HG02852 (cell line): ENCODE data around the gene KCNMA1.

Source experiments
- ATAC-seq: cut with Tn5 transposase; IDR thresholded peaks from one replicate; pipeline ENCODE4 v1.9.1; 2021; ENCODE audit warnings: mild to moderate bottlenecking, moderate library complexity; ENCODE audit not compliant: unreplicated experiment

KCNMA1 gene

DNA sequence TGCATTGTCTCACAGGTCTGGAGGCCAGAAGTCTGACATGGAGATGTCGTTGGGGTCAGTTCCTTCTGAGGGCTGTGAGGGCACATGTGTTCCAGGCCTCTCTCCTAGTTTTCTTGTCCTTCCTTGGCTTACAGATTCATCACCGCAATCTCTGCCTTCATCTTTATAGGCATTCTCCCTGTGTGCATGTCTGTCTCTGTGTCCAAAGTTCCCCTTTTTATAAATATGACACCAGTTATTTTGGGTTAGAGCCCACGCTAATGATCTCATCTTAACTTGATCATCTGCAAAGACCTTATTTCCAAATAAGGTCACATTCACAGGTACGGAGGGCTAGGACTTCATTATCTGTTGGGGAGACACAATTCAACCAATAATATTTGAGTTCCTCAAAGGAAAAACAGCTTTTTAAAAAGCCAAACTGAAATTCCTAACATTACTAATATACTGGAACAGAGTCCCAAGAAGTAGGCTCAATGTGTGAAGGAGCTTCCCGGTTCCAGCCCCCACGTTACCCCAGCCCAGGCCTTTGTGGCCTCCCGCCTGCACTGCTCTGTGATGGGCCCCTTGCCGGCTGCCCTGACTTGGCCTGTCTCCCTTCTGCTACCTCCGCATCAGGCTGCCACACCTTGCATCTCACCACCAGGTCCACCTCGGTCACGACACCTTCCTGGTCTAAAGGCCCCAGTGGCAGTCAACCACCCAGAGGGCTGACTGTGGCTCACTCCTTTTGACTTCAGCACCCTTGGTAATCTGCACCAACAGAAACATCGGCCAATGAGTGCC is 142.7 kb downstream of the KCNMA1 start:
- no peak for ATAC-seq

DNA sequence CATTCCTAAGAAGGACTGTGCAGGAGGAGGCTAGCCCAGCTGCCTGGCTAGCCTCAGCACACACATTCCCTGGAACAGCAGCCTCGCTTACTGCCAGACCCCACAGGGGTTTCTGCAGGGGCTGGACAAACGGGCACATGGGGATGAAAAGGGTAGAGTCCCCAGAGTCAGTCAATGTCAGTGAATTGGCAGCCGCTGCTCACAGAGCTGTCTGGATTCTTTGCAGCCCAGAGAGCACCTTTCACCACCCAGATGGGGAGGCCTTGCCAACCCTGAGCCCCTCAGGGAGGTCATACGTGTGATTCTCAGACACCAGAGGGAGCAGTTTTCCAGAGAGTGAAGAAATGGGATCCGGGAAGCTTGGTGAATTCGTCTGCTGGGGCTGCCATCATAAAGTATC is 143.3 kb downstream of the KCNMA1 start:
- no peak for ATAC-seq

DNA sequence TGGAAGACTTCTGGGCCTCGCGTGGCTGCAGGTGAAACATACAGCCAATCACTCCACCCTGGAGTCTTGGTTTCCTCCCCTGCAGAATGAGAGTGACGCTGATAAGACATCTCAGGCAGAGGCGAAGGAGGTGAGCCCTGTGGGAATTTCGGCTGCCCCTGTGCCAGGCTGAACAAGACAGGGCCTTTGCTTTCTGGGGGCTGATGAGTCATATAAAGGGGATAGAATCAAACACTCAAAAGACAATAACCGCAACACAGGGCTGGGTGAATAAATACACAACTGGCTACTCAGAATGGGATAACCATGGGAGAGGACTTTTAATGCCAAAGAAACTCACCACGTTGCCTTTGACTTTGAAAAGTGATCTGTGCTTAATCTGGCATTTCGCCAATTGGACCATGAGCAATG is 143.8 kb downstream of the KCNMA1 start:
- ATAC-seq, result no peak

DNA sequence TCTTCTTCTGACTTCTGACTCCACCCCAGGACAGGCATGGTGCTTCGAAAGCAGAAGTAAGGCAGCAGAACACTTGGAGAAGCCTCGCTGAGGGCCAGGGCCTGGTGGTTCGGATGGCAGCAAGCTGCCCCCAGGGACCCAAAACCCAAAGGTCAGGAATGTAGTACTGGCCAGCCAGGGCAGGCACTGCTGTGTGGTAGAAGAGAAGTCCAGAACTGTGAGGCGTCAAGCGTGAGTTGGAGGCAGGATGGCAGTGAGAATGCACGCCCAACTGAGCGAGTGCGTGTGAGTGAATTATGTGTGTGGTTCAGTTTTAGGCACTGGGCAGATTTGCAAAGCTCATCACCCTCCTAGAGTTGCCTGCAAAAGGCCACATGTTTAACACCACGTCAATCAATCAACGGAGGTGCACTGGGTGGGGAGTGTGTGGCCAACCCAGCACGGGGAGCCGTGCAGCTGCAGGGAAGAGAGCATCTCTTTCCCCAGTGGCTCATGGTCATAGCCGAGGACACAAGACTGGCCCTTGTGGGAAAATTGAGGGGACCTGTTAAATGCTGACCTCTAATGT is 144.3 kb downstream of the KCNMA1 start:
- no peak for ATAC-seq

DNA sequence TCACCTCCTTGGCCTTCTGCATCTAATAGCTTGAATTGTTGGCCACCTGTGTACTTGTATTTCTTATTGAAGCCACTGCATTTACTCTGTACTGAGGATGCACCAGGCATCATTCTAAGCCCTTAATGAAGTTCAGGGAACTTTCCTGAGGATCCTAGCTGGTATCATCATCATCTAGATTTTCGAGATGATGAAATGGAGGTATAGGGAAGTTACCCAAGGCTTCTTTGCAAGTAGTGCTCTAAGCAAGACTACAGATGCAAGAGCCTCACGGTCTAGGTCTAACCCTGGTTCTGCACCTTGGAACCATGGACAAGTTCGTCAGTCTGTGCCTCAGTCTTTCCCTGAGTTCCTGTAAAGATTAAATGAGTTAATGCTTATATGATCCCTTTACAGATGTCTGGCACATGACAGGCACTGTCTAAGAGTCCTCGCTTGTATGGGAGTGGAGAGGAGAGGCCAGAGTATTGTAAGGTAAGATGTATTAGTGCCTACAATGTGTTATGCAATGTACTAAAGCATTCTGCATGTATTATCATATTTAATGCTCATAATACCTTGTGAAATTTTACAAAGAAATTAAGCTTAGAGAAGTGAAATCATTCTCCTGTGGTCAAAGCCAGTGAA is 145.1 kb downstream of the KCNMA1 start:
- no peak for ATAC-seq

DNA sequence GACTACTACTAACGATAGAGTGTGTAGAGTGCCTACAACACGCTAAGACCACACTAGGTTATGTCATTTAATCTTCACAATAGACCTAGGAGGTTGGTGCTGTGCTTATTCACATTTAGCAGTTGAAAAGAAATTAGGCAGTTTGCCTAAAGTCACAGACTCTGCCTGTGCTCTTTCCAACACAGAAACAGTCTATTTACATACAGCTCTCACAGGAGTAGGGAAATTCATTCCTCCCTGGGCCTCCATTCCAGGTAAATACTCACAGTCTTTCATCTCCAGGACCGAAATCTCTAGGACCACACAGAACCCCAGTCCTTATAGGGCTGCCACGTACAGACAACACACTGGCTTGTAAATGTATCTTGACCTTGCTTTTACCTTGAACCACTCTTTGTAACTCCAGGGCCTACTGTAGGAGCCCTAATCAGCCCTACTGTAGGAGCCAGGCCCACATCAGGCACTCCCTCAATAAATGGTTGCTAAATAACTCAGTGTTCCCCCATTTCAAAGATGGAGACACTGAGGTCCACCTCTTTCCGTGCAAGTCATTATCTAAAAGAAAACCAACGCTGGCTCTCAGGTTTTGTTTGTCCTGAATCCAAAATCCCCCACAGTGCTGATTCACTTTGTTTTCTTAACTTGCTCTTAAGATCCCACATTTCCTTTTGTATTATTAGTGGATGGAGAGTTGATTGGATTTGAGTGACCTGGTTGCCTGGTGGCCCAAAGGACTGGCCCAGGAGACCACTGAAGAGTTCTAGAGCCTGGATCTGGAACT is 146.9 kb downstream of the KCNMA1 start:
- ATAC-seq, result no peak

DNA sequence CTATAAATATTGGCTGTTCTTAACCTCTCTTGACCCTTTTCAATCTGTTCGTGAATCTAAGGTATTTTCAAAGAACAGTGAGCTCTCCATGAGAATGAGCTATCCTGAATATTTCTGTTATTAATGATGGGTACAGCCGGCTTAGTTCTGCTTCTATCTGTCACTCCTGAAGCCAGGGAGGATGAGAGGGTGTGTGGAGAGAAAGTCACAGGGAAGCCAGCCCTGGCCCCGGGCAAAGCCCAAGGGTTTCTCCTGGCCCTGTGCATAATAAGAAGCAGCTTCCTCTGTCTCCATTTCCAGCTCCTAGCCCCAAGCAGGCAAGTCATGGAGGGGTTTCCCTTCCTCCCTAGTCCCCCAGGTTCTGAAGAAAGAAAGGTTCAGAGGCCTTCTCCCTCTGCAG is 151.1 kb downstream of the KCNMA1 start:
- ATAC-seq, result no peak

DNA sequence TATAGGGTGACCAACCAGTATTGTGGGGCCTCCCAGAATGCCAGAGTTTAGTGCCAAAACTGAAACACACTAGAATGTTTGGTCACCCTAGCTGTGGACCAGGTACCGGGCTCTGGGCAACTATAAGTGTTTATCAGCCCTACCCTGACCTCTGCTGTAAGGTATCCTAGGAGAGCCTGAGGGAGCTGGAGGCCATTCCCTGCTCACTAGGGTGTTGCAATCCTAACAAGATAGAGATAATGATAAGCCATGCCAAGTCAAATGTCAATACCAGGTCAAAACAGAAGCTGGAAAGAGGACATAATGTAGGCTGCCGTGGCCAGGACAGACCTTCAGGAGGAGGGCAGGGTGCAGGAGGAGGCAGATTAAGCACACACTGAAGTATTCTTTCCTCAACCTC is 151.8 kb downstream of the KCNMA1 start:
- no peak for ATAC-seq

DNA sequence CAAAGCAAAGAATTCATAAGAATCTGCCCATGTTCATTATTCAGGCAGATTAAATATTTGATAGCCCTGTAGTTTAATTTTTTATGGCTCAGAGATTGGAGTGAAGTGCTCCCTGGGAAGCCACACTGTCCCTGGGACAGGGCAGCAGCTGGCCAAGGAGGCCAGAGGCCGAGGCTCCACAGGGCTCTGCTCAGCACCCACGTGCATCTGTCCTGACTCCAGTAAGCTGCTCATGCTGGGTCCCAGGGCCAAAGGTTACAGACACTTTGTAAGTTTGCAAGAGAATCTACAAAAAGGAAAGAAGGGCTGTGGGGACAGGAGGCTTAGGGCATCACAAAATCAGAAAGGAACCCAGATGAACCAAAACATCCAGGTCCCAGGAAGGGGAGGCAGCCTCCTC is 155.5 kb downstream of the KCNMA1 start:
- no peak for ATAC-seq

DNA sequence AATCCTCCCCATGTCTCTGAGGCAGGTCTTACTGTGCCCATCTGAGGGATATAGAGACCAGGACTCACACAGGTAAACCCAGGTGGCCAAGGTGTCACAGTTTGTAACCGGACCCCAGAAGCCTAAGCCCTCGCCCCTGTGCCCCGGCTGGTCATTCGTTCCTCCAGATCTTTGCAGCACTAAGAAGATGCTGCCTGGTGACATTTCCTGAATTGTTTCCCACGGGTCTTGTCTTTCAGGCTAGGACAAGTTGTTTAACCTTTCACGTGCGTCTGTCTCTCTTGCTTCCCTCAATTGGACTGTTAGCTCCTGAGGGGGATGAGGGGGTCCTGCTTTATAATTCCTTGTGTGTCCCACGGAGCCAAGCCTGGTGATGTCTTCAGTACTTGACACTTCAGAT is 158.0 kb downstream of the KCNMA1 start:
- ATAC-seq, result no peak

DNA sequence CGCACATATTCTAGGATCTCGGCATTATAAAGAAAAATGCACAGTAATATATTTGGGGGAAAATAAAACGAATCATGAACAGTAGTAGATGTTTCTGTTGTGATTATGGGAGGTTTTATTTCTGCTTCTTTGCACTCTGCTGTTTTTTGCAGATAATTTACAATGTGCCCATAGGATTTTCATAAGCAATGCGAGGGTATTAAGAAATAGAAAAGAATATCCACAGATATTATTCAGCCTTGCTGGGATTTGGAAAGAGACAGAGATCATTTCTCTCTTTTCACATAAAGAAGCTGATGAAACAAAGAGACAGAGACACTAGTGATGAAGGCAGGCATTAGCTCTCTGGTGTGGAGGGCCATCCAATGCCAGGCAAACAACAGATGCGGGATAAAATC is 158.6 kb downstream of the KCNMA1 start:
- no peak for ATAC-seq

DNA sequence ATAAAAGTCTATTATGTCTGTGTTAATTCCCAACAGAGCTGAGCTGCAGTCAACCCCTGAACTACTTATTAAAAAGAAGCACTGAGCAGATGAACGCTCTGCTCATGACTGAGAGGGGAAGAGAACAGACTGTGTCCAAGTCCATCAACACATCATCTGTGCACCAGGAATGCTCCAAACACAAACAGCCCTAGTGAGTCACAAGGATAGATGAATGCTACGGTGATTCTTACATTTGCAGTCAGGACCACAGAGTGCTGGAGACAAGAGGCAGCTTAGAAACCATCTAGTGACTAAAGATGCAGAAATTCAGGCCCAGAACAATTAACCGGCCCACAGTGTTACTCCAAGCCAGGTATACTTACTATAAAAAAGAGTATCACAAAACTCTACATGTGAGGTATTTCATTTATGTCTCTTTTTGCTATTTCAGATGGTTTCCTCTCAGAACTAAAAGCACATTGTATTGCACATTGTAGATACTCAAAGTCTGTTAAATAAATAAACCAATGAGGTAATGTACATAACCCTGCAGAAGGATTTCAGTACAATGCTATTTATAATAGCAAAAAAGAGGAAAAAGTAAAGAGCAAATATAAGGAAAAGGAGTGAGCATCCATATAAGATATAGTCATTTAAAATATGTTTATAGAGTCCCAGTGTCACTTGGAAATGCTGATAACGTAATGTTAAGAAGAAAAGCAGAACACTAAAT is 159.2 kb downstream of the KCNMA1 start:
- no peak for ATAC-seq

DNA sequence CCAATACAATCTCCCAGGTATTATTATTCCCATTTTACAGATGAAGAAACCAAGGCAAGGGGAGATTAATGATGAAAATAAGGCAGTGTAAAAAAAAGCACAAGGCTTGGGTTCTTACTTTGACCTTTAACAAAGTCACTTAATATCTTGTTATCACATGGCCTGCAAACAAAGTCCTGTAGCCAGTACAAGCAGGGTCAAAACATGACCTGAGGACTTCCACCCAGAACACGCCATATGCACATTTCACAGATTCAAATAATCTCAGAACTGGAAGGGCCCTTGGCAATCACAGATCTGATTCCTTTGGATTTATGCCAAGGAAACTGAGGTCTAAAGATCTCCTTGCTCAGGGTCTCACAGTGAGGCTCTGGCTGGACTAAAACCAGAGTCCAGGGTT is 162.1 kb downstream of the KCNMA1 start:
- ATAC-seq, result no peak

DNA sequence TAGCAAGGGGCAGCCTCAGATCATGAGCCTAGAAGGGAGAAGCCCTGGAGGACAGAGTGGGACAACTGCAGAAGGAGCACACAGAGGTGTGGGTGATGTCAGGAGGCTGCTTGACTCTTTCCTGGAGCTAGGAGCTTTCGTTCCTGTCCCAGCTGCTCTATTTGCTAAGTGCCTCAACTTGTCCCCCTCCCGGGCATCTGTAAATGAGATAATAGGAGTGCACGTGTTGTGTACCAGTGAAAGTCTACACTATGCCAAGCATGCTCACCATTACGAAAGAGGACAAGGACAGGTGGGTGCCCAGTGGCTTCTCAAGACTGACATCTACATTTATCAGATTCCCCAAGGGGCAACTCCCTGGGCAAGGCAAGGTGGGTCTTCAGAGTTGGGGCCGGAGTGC is 162.7 kb downstream of the KCNMA1 start:
- ATAC-seq, result no peak

DNA sequence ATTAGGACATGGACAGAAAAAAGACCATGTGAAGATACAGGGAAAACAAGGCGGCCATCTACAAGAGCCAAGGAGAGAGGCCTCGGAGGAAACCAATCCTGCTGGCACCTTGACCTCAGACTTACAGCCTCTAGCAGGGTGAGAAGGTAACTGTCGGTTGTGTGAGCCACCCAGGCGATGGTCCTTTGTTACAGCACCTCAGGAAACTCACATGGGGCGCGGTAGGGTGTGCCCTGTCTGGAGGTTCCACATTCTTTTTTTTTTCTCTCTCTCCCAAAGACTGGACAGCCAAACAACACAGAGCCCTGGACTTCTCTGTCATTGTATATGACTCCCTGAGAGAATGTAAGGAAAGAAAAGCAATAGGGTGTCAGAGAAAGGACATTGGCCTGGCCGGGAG is 163.2 kb downstream of the KCNMA1 start:
- no peak for ATAC-seq

DNA sequence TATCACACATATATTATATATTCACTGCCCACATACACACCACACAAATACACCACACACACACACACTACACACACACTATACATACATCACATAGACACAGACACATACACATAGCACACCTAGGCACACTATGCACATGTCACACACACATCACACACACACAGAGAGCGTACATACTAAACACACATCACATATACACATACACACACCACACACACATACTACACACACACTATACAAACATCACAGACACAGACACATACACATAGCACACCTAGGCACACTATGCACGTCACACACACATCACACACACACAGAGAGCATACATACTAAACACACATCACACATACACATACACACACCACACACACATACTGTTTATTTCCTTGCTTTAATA is 165.5 kb downstream of the KCNMA1 start:
- ATAC-seq, result no peak

DNA sequence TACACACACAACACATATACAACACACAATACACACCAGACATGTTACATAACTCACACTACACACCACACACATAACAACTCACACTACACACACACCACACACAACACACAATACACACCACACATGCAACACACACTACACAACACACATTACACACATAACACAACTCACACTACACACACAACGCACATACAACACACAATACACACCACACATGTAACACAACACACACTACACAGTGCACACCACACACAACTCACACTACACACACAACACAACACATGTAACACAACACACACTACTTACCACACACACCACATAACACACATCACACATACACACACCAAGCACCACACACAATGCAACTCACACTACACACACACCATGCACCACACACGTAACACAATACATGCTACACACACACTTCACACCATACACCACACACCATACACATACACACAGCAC is 166.5 kb downstream of the KCNMA1 start:
- ATAC-seq, result no peak

DNA sequence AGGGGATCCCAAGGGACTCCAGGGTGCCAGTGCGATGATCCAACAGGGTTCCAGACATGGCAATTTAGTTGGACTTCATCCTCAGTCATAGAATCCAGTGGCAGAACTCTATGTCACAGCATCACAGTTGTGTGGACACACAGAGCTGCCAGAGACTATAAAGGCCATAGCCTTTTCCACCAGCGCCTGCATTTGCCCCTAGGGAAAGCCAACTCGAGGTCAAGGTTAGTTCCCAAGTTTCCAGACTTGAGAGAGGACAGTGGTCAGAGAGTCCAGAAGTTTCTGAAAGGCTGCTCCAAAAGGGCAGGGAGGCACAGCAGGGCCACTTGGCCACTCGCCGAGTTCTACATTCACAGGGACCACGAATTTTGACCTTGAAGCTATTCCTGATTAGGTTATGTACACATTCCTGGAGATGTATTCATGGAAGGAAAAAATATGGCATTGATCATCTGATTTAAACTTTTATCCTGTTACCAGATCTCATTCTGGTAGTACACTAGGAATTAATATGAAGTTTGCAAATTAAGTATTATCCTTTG is 170.1 kb downstream of the KCNMA1 start:
- no peak for ATAC-seq

DNA sequence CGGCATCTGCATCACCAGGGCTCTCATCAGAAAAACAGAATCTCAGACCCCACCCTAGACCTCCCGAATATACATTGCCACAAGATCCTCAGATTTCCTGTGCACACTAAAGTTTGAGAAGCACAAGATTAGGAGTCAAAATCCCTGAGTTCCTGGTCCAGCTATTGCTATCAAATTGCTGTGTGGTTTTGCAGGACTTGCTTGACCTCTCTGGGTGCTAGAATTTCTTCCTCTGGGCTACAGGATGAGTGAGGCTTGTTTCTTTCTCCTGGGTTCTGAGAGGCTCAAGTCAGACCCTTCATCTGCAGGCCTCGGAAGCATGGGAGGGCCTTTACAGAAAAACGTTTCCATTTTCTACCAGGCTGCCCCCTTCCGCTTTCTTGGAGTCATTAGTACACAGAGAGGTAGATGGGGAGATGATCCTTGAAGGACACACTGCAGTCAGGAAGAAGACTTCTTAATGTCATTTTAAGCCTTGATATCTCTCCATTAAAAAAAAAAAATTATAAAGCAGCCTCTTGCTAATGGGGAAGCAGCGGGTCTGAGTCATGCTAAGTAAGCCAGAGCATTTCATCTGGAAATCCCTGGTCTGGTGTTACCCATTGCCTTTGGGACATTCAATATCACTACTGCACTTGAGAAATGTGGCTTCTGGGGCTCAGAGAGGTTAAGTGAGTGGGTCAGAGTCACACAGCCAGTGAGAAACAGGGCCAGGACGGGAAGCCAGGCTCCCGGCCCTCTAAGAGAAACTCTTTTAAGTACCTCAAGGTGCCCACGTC is 173.5 kb downstream of the KCNMA1 start:
- no peak for ATAC-seq

DNA sequence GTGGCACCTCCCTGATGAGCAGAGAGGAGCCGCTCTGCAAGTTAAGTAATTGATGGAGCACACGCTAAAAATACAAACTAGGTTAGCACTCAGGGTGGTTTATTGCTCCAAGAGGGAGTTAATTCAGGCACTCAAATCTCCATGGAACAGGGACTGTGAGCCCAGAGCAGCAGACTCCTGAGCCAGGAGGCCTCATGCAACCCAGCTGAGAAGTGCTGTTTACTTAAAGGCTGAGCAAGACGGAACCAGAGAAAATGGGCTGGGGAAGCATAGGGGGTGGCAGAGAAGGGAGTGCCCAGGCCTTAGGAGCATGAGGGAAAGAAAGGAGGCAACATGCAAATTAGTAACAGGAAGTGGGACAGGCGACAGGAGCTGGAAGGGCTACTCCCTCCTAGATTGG is 174.1 kb downstream of the KCNMA1 start:
- ATAC-seq, result no peak
